SIG-M5 treated with dmso at 0.1 percent for 504 hours (cell line): Measurements from ENCODE around the gene CLDN34.

Source experiments
- DNase-seq: peaks from one replicate; lab custom pipeline; 2025; ENCODE audit not compliant: unreplicated experiment; lab: John Stamatoyannopoulos, UW

Gene CLDN34, protein sequence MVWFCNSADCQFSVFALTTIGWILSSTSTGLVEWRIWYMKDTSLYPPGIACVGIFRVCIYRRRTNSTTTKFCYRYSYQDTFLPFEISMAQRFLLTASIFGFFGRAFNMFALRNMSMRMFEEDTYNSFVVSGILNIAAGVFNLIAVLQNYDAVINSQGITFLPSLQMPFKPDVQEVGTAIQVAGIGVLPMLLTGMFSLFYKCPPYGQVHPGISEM

DNA sequence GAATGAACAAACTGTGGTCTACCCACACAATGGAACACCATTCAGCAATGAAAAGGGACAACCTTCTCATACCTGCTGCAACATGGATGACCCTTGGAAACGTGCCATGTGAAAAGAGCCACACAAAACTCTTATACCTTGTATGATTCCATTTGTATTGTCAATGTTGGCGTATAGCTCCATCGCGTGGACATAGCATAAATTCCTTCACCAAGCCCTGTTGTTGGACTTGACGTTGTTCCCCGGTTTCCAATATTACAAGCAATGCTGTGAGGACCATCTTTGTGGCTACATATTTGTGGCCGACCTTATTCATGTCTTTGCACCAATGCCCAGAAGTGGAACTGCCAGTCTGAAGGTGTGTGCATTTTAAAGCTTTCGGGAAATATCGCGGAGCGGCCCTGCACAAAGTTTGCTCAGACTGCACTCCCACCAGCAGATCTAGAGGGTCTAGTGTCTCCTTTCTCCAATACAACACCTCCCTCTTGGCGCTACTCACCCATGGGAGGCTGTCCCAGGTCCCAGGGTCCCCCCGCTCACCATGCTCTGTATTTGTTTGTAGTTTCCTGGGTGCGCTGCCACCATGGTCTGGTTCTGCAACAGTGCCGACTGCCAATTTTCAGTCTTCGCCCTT, at the start of gene CLDN34:
Gene CLDN34, plus strand, starts transcription at position 584 of the 634 bp plus-strand sequence. Its CDS starts 0 bp downstream, at position 584.
- no peak for DNase-seq

DNA sequence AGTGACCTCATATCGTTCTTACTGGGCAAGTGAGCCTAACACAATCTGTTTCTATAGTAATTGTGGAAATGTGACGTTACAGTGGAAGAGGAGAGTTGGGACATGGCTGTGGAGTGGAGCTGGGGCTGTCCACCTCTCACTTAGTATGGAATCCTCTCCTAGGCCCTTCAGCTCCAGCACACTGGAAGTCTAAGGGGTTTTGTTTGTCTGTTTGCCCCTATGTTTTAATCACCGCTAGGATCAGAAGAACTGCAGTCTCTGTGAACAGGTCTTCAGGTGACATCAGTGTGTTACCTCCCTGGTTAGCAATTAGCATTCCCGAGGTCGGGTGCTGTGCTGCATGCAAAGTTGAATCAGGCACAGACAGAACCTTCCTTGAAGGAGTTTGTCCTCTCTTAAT, 49.3 kb upstream of the CLDN34 start:
- DNase-seq: no peak

DNA sequence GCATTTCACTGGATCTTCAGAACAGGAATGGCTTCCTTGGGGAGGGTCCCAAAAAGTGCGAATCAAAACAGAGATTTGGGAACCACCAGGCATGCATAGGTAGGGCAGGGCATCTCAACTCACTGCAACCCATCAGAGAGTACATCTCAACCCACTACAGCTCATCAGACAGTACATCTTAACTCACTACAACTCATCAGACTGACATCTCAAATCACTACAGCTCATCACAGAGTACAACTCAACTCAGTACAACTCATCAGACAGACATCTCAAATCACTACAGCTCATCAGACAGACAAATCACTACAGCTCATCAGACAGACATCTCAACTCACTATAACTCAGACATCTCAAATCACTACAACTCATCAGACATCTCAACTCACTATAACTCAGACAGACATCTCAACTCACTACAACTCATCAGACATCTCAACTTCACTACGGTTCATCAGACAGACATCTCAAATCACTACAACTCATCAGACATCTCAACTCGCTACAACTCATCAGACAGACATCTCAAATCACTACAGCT, 47.5 kb upstream of the CLDN34 start:
- DNase-seq: no peak

DNA sequence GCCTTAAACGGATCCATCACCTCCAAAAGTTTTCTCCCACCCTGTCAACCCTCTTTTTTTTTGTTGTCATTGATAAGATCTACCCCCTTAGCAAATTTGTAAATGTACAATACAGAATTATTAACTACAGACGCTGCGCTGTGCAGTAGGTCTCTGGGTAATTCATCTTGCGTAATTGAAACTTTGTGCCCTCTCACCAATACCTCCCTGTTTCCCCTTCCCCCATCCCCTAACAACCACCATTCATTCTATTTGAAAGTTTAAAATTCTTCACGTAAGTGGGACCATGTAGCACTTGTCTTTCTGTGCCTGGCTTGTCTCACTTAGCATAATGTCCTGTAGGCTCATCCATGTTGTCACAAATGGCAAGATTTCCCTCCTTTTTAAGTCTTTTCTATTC, 45.8 kb upstream of the CLDN34 start:
- DNase-seq: no peak

DNA sequence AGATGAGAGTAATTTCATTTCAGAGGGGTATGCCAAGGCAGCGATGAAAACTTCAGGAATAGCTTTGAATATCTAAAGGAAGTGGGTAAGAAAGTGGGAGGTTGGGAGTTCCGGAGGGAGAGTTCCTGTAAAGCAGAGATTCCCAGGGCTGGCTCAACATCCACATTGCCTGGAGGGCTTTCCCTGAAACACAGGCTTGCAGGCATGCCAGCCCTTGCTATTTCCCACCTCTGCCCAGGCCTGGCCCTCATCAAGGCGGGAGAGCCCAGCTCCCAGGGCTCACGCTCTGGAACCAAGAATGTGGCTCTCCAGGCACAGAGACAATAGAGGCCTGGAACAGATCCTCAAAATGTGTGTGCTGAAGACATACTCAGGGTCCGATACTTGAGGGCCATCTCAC, 43.8 kb upstream of the CLDN34 start:
- no peak for DNase-seq

DNA sequence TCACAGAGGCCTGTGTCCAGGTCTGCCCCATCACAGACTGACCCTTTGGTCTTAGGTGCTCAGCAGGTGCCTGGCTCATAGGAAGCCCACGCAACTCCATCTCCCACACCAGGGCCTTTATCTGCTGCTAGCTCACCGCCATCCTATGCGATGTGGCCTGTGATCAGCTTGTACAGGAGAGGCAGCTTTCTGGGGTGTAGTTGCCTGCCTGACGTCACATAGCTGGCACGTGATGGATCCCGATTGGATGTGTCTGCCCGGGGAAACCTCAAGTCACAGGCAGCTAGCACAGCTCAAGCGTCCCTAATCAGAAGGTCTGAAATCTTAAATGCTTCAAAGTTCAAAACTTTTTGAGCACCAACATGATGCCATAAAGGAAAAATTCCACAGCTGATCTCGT, 41.2 kb upstream of the CLDN34 start:
- no peak for DNase-seq

DNA sequence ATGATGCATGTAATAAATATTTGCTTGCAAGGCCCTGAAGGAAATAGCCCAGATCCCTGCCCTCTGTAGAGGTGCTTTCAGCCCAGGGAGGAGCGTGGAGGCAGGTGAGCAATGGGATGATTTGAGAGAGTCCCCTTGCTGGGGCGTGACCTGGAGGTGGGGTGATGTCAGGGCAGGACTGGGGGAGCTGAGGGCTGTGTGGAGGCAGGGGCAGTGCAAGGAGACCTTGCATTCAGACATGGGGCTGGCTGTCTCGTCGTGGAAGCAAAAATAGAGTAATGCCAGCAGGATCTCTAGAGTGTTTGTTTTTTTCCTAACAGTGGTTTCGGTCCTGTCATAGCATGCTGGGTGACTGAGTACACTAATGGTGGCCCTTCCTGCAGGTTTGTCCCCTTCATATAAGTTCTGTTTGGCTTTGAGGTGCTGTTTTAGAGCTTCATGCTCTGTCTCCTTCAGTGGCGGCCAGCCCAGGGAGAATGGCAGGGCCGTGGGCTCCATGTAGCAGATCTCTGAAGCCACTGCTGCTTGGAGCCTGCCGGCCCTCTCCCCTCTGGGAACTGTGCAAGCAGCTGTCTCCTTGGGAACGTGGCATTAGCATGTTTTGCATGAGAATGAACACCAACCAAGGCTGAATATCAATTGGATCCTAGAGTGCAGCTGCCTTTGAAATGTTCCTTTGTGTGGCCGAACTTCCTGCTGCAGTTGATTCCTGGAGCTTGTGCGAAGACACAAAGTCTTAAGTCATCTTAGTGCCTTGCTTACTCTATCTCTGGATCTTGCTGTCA, 39.3 kb upstream of the CLDN34 start:
- no peak for DNase-seq

DNA sequence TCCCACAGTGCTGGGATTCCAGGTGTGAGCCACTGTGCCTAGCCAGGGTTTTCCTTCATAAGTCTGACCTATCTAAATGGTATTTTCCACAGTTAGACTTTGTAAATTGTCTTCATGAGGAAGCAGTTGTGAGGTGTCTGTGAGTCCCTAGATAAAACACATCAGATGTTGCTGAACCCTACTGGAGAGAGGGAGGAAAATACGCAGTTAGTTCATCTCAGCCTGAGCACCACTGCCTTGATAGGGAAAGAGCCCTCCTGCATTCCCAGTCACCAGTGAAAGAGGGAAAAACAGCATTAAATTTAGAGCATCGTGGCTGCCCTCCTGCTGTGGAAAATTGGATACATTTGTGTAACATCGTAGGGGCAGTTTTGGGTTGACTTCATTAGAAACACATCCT, 31.7 kb upstream of the CLDN34 start:
- DNase-seq: no peak

DNA sequence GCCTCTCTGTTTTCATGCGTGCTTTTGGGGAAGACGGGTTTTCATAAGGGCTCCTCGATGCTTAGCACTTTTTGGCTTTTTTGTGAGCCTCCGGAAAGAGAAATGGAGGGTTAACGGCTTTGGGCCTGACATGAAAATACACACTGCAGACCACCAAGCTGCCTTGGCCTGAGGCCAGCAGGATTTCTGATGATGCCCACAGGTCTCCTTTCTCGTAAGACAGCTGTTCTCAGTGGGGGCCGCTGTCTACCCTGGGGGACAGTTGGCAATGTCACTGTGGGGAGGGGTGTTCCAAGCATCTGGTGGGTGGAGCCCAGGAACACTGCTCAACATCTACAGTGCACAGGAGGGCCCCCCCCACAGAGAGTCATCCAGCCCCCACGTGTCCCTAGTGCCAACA, 29.4 kb upstream of the CLDN34 start:
- no peak for DNase-seq

DNA sequence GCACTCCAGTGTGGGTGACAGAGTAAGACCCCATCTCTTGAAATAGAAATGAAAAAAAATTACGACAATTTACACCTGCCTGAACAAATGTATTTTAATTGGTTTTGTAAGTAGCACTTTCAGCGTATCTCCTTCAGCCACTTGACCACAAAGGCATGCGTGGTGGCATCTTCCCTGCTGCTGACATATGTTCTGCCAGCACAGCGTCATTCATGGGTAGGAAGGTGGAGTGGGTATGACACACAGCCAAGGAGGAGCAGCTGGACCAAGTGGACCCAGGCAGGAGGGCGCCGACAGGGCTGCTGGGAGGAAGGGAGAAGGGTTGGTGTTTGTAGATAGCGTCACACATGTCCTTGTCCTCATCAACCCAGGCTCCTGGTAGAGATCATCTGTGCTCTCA, 28.6 kb upstream of the CLDN34 start:
- no peak for DNase-seq

DNA sequence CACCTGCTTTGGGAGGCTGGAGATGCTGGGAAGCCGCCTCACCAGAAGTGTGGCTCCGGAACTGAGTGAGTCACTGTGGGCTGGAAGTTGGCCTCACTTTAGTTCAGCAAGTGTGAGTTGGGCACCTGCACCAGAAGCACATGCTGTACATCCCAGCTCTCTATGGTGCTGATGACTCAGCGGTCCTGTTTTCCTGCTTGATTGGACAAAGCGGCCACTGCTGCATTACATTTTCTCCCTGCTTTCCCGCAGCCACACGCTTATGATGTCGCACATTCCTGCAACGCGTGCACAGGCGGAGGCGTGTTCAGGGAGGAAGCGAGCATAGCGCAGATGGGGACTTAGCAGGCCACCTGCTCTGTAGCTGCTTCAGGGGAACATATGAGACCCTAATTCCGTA, 26.7 kb upstream of the CLDN34 start:
- no peak for DNase-seq

DNA sequence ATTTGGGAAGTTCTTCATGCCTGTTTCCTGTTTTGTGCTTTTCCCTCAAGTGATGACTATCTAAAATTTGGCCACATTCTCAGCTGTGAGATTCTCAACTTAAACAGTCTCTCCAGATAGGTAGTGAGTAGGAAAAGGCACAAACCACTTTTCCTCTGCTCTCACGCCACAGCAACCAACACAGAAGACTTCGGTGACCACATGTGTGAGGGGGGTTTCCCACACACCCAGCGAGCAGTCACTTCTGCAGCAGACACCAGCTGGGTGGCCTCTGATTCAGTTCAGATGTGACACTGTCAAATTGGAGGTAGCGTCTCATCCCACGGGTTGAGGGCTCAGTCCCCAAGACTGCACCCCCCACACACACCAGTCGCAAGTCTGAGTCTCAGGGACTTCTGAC, 25.1 kb upstream of the CLDN34 start:
- DNase-seq: no peak

DNA sequence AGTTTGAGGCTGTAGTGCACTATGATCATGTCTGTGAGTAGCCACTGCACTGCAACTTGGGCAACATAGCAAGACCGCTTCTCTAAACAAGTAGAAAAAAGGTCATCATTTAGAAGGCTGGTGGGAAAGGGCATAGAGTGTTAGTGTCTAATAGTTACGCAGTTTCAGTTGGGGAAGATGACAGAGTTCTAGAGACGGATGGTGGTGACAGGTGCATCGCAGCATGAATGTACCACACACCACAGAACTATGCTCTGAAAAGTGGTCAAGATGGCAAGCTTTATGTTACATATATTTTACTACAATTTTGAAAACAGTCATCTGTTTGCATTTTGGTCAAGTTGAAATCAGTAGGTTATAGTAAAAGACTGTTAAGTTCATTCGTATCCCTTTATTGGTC, 23.7 kb upstream of the CLDN34 start:
- DNase-seq: no peak

DNA sequence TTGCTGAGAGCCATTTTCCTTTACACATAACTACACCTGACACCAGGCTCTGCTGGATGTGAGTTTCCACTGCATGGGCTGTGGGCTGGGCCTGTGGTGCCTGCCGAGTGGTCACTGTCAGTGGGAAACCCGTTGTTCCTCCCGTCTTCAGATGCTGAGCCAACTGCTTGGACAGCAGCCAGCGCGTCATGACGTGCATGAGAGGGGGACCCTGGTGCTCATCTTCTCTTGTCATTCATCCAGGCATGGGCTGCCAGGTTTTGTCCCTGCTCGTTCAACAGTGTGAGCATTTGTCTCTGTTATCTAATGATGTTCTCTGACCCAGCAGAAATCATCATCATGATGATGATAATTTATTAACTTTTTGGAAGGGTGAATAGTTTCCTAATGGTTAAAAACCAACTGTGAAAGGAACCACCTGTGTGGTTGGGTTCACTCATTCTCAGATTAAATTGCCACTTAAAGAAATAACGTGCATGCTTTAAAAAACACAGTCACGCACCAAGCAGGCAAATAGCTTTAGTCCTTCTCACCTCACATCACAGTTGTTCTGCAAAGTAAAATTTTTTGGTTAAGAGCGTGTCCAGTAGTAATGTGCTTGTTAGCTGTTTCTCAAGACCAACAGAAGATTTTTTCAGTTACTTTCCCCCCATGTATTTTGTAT, 19.9 kb upstream of the CLDN34 start:
- no peak for DNase-seq

DNA sequence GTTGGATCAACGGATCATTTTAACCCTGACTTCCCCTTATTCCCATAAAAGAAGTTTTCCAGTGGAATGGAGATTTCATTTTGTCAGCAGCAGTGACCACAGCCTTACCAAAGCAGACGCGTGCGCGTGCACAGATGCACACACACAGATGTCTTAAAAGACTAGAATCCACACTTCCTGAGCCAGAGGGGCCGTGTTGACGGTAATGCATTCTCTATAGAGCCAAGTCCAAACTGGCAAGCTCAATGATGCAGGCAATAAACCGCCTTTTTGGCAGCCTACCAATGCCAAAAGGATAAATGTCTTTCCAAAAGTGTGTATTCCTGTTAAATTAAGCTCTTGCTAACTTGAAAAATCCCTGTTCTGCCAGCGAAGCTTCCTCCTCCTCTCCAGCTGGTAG, 18.8 kb upstream of the CLDN34 start:
- DNase-seq: no peak

DNA sequence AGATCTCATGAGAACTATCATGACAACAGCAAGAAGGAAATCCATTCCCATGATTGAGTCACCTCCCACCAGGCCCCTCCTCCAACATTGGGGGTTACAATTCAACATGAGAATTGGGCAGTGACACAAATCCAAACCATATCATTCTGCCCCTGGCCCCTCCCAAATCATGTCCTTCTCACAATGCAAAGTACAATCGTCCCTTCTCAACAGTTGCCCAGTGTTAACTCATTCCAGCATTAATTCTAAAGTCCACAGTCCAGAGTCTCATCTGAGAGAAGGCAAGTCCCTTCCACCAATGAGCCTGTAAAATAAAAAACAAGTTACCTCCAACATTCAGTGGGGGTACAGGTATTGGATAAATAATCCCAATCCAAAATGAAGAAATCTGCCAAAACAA, 14.9 kb upstream of the CLDN34 start:
- DNase-seq: no peak

DNA sequence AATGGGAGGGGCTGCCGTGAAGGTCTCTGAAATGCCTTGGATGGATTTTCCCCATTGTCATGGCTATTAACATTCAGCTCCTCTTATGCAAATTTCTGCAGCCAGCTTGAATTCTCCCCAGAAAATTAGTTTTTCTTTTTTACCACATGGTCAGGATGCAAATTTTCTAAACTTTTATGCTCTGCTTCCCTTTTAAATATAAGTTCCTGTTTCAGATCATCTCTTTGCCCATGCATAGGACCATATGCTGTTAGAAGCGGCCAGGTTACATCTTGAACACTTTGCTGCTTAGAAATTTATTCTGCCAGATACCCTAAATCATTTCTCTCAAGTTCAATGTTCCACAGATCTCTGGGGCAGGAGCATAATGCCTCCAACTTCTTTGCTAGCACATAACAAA, 13.8 kb upstream of the CLDN34 start:
- DNase-seq: no peak

DNA sequence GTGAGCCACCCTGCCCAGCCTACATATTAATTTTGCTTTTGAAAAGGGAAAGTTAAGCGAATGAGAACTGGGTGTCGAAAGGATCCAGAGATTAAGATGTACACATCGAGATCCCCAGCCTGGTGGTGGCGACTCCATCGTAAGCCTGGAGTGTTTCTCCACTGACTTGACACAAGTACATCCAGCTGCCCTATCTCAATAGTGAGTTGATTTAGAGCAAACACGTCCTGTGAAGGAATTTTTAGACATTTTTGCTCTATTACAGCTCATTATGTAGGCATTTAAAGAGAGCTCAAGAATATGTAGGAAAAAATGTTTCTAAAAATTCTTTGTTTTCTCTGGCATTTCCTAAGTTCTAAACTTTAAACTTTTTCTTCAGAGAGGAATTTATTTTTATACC, 11.7 kb upstream of the CLDN34 start:
- no peak for DNase-seq

DNA sequence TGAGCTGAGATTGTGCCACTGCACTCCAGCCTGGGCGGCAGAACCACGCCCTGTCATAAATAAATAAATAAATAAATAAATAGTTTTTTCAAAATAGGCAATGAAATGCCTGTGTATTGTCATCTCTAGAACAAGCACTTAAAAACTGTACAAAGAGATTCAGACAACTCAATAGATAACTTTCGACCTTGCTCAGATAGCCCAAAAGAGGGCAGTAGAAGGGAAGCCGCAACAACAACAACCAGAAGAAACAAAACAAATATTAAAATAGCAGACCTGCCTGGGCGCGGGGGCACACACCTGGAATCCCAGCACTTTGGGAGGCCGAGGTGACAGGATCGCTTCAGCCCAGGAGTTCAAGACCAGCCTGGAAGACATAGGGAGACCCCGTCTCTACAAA, 9.4 kb upstream of the CLDN34 start:
- DNase-seq: peak; percentile 6

DNA sequence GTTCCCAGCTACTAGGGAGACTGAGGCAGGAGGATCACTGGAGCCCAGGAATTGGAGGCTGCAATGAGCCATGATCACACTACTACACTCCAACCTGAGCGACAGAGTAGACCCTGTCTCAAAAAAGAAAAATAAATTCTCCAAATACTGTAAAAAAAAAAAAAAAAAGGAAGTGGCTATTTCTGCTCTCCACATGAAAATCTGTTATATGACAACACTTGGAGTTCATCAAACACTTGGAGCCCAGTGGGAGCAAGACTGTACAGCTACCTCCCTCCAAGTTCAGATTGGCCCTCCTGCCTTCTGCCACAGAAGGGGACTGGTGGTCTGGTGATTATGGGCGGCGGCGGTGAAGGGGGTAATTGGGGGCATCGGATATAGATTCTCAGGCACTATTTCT, 9.0 kb upstream of the CLDN34 start:
- DNase-seq: no peak

DNA sequence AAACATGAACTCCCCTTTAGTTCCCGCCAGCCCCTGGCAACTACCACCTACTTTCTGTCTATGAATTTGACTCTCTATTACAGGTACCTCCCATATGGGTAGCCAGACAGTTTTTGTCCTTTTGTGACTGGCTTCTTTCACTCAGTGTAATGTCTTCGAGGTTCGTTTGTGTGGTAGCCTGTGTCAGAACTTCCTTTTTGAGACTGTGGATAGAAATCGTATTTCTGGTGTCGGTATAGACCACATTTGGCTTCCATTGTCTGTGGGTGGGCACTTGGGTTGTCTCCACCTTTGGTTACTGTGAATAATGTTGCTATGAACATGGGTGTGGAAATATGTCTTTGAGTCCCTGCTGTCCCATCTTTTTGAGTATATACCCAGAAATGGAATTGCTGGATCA, 5.4 kb upstream of the CLDN34 start:
- no peak for DNase-seq

DNA sequence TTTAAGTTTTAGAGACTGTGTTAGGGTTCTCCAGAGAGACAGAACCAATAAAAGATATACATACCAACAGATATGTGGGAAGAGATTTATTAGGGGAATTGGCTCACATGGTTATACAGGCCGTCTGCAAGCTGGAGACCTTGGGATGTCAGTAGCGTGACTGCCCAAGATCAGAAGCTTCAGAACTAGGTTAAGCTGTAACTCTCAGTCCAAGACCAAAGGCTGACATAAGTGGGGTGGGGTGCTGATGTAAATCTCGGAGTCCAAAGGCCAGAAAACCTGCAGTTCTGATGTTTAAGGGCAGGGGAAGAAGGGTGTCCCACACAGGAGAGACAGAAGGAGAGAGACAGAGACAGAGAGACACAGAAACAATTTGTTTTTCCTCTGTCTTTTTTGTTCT, 10.5 kb downstream of the CLDN34 start:
- no peak for DNase-seq
